SH-SY5Y (cell line): ENCODE measurements around the gene PLCL2.

Experiments used
- GATA2 ChIP-seq: IDR thresholded peaks from 2 replicates; pipeline ENCODE4 v1.6.1; 2011; ENCODE audit warnings: mild to moderate bottlenecking, low read depth, low read length
- GATA3 ChIP-seq: IDR thresholded peaks from 2 replicates; pipeline ENCODE4 v1.6.1; 2011; ENCODE audit warnings: low read depth, mild to moderate bottlenecking, low read length, moderate library complexity

The PLCL2 gene

GRCh38 chr3:16884748-16885592 is at the start of gene PLCL2:
PLCL2 (plus strand) TSS chr3:16884955; CDS start chr3:16885040, 85 bp downstream.
- TF ChIP-seq GATA2 = no peak
- no peak for TF ChIP-seq GATA3

DNA sequence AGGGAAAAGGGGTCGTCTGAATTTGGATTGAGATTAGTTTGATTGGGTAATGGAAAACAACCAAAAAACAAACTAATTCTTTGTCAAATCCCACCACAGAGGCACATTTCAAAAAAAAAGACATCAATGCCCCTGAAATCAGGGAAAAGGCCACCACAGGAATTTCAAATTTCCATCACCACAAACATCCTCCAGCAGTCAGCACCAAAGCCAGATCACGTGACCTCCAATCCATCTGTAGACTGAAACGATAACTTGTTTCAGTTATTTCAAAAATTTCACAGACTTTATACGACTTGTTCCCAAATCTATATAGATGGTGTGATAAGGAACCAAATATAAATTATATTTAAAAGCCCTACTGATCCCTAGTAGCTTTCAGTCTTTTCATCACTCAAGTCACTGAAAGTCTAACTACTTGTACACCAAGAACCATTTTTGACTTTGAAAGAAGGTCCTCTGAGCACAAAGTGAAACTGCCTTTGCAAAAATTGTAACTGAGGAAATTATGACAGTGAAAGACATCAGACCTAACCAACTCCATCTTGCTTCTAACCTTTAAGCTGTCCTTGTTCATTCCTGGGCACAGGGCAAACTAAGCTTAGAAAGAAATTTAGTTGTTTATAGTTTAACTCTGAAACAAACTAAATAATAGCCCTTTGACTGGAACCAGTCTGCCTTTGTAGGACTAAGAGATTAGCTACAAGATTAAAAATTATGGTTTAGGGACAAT is 48.1 kb upstream of the PLCL2 start:
- no peak for TF ChIP-seq GATA2
- TF ChIP-seq GATA3 = no peak

DNA sequence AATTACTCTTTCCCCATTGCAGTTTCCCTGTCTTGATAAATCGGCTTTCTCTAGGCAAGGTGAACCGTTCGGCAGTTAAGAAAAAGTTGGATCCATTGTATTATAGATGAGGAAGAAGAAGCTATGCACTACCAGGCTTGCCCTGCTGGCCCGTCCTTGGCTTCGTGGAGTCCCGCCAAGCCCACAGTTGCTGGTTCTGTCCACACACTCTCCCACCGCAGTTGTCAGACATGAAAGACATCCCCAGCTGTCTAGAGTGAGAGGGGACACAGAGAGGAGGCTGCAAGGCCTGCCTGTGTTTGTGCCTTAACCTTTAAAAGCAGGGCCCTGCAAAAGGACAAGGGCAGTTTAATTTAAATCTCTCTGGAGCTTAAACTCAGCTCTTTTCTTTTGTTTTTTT is 47.2 kb upstream of the PLCL2 start:
- TF ChIP-seq GATA2 (no peak), GATA3 (no peak)

- TF ChIP-seq GATA2 = no peak
- TF ChIP-seq GATA3 = no peak
Observed at GRCh38 chr3:16838561-16838960, 46.2 kb upstream of the PLCL2 start.

GRCh38 chr3:16839271-16840100 is 45.3 kb upstream of the PLCL2 start:
- no peak for TF ChIP-seq GATA3
- no peak for TF ChIP-seq GATA2

DNA sequence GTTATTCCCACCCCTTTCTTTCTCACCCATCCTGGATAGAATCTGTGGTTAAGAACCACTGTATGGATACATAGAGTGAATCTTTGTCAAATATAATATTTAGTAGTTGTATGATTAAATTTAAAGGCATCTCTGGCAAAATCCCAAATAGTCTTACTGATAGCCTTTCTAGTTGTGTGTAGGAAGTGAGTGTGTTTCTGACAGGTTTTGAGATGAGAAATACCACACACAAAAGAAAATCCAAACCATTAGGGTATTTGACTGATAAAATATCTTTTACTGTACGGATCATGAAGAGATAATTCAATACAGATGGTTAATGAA is 44.7 kb upstream of the PLCL2 start:
- TF ChIP-seq GATA3 (no peak), GATA2 (no peak)

- no peak for TF ChIP-seq GATA2
Observed at GRCh38 chr3:16841041-16841753, 43.6 kb upstream of the PLCL2 start.

- TF ChIP-seq GATA3 (no peak), GATA2 (no peak)
Observed at GRCh38 chr3:16841904-16842271, 42.9 kb upstream of the PLCL2 start.

DNA sequence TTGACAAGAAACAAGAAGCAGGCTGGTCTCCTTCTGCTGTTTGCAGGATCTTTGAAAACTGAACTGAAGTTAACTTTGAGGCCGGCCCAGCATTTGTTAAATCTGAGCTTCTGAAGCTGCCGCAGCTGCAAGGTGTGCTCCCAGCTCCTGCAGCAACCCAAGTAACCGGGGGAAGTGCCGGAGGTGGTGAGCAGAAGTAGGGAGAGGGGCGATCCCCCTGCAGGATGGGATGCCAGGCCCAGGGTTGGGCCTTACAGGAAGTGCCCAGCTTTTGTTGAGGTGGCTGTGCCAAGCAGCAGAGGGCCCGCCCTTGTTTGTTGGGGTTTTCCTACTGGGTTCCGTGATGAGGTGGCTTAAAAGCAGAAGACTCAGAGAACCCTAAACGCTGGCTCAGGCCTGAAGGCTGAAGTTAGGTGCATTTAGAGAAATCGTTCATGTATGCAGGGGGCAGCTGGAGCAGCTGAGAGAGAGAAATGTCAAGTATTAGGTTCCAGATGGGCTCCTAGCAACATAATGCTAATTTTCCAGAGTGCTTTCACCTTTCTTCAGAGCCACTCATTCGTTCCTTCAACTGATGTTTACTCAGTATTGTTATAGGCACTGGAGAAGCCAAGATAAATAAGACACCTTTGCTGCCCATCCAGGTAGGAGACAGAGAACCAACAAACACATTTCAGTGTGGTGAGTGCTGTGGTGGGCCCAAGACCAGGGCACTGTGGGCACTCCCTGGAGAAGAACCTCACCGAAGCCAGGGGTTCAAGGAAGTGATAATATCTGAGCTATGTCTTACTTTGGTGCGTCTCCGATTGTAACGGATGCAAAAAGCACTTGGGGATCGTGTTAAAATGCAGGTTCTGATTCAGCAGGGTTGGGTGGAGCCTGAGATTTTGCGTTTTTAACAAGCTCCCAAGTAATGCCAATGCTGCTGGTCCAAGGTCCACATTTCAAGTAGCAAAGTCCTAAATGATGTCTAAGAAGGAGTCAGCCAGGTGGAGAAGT is 42.2 kb upstream of the PLCL2 start:
- TF ChIP-seq GATA3 = no peak
- no peak for TF ChIP-seq GATA2

DNA sequence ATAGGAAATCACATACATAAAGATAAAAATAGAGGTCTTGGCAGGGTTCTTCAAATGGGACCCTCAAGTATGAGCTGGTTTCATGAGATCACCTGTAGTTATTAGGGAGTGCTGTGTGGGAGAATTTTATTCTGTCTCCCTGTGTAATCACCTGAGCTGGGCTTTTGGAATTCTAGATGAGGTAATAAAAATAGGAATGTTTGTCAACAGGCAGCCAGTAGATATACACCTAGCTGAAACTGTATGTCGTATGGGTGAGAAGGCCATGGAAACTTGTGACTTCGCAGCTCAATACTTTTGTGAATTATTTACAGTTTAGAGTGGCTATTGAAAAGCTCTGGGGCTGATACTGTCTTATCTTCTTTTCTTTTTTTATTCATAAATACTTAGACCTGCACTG is 40.5 kb upstream of the PLCL2 start:
- TF ChIP-seq GATA2 (no peak), GATA3 (no peak)

- TF ChIP-seq GATA3 = no peak
Observed at GRCh38 chr3:16844791-16845190, 40.0 kb upstream of the PLCL2 start.

DNA sequence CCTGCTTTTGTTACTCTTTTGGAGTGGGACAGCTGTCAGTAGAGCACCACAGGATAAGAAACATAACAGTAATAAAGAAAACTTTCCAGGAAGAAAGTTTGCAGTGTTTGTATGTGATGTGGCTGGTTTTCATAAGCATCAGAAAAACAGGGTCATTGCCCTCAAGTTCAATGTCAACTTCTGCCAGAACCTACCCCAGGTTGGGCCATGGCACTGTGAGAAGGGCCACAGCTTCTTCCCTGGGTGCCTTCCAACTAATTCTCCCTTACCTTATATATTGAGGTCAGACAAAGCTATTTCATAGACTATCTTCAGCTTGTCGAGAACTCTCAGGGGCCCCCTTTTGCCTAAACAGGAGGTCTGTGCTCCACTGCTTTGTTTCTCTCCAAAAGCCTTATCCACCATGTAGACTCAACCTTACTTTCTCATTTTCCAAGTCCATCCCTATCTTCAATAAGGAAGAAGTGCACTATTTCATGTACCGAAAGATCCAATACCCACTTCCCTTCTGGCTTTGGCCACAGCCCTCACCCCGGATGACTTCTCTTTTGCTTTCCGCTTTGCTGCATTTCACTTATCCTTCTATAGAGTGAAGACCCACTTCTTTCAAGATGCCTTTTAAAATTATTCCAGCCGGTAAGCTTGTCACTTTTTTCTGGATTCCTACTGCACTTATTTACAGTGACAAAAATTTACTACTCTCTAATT is 38.2 kb upstream of the PLCL2 start:
- no peak for TF ChIP-seq GATA2
- no peak for TF ChIP-seq GATA3

DNA sequence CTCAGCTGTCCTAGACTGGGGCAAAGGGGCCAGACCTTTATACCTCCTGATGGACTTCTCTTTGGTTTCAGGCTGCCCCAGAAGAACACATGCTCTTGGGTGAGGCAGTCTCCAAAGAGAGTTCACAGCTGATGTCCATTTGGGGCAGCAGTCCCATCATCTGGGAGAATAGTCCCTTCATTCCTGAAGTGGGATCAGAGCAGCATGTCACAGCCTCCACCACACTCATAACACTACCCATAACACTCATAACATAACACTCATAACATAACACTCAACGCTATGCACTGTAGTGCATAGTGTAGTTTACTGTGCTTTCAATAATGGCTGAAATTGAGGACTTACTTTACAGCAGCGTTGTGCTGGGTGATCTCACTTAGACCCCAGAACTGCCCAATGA is 36.7 kb upstream of the PLCL2 start:
- TF ChIP-seq GATA3 = no peak
- TF ChIP-seq GATA2 = no peak
